ENCODE results near the gene CTNNA2. TPM values are rescaled to one million over a fixed set of nuclear protein-coding genes. Genes with fewer than 3 reads are reported as not detected.

CTNNA2 gene
- total and polyA plus RNA-seq, 2 of the 8 experiments (the other 6 are each of a cell fraction or from before 2014, with no cell fraction given): 3.9 to 9.0 TPM

DNA sequence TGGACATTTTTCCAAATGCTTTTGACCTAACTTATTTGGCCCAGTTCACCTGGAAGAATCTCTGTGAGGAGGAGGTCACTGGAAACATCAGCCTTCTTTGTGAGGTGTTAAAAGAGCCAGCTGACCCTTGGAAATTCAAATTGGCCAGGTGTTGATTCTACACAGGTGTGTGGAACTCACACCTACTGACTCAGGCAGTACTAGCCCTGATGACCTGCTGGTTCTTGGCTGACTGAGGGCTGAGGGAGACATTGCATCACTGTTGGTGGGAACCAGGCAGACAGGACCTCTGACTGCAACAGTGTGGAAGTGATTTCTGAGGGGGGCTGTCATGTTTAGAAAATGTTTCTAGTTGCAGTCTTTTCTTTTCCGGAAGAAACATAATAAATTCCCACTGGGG is 1033.9 kb downstream of the CTNNA2 start:
- Histone ChIP-seq H2BK120ac (replicated peaks; ENCODE audit: low read depth, low read length) (no peak overlapping the region), H3K79me2 (ENCODE audit: control insufficient read depth in 1 of 2, insufficient read depth in 2 of 2, low read length in 2 of 2) (no peaks in the 10 kb centered on the region), H3K23me2 (ENCODE audit: low read depth, low read length) (no peaks in the 10 kb centered on the region), H3K4ac (replicated peaks; ENCODE audit: insufficient read length, low read depth, low read length) (no peak overlapping the region), H3K4me1 (replicated peaks in 1 of 4; ENCODE audit: control insufficient read depth in 3 of 4, insufficient read depth in 4 of 4, low read length in 3 of 4) (peaks cover 0 to 12% (median 9%) of the 10 kb centered on the region in 4 experiments; a peak in 4 of 7 replicates), H3K36me3 (ENCODE audit: control insufficient read depth in 2 of 4, insufficient read depth in 4 of 4, low read length in 3 of 4) (no peaks in the 10 kb centered on the region), H3K9ac (replicated peaks in 1 of 4; ENCODE audit: extremely low read depth in 1 of 4, low read depth in 3 of 4, low read length in 3 of 4) (no peak overlapping the region), H3K14ac (ENCODE audit: insufficient read length) (no peak overlapping the region), H2BK15ac (ENCODE audit: low read length) (no peak overlapping the region), H2BK12ac (ENCODE audit: low read depth, low read length) (no peak overlapping the region), H4K8ac (ENCODE audit: extremely low read depth, insufficient read depth, low read length) (no peak overlapping the region), H3K23ac (ENCODE audit: insufficient read length) (no peak overlapping the region), H3K9me3 (ENCODE audit: insufficient read depth in 2 of 2, low read depth in 1 of 2, low read length in 1 of 2) (no peaks in the 10 kb centered on the region), H2BK5ac (ENCODE audit: low read depth, low read length) (no peak overlapping the region), H2AK5ac (ENCODE audit: low read depth, low read length) (no peak overlapping the region), H2AFZ (ENCODE audit: low read length) (no peak overlapping the region), H4K5ac (ENCODE audit: insufficient read length, low read depth, low read length) (no peak overlapping the region), H3K18ac (ENCODE audit: extremely low read depth, low read length) (no peak overlapping the region), H4K20me1 (replicated peaks in 1 of 2; ENCODE audit: control insufficient read depth in 1 of 2, insufficient read depth in 2 of 2, low read length in 2 of 2) (no peaks in the 10 kb centered on the region), H3K27ac (ENCODE audit: low read depth, low read length) (no peak overlapping the region), H3K4me2 (ENCODE audit: insufficient read depth in 1 of 2, low read depth in 2 of 2, low read length in 2 of 2) (peak overlapping the region in 1 of 2 experiments; percentile 53; a peak in 1 of 4 replicates), H2BK20ac (ENCODE audit: low read length) (no peak overlapping the region), H4K91ac (replicated peaks; ENCODE audit: insufficient read length, low read length) (no peak overlapping the region), H3K56ac (replicated peaks; ENCODE audit: insufficient read length, low read depth, low read length) (no peak overlapping the region), H3K27me3 (replicated peaks in 1 of 4; ENCODE audit: control insufficient read depth in 3 of 4, extremely low read depth in 1 of 4, insufficient read depth in 3 of 4, low read length in 3 of 4) (peaks cover 0 to 2% (median 0%) of the 10 kb centered on the region in 4 experiments; a peak in 1 of 7 replicates), H3K79me1 (ENCODE audit: low read depth, low read length) (no peaks in the 10 kb centered on the region), H3K4me3 (ENCODE audit: extremely low read depth in 1 of 4, insufficient read depth in 2 of 4, low read depth in 3 of 4, low read length in 4 of 4) (no peak overlapping the region)
- no peak for FAIRE-seq
- ChIA-PET POLR2A (ENCODE audit: partially characterized antibody) (no interaction called here), CTCF (ENCODE audit: partially characterized antibody) (no interaction called here)
- WGBS, 2 experiments (ENCODE audit: extremely low coverage in 1 of 2, insufficient coverage in 1 of 2, insufficient read length in 1 of 2, insufficient replicate concordance in 2 of 2, low coverage in 1 of 2, low lambda C conversion rate in 2 of 2, missing lambda C conversion rate in 1 of 2): 89% methylated on average over 1 of the region's 1 CpG; no CpG with 5 or more reads in 1 of the 2 experiments
- no peak for DNase-seq (ENCODE audit: low read depth in 1 of 2, low spot score in 2 of 2)
- no peak for TF ChIP-seq TBP (IDR thresholded peaks at IDR 0.05; ENCODE audit: low read depth, low read length)
- TF ChIP-seq POLR2A (IDR thresholded peaks at IDR 0.05; ENCODE audit: control extremely low read depth in 1 of 2, low read depth in 2 of 2, low read length in 2 of 2): no peak
- peak; percentile 88; the same call in 1 of the 2 replicates for TF ChIP-seq TCF12 (IDR thresholded peaks at IDR 0.05; ENCODE audit: low read depth, low read length)
- no peak for TF ChIP-seq JUN (IDR thresholded peaks at IDR 0.05; ENCODE audit: low read depth, low read length)
- TF ChIP-seq NANOG (IDR thresholded peaks at IDR 0.05; ENCODE audit: insufficient read depth, low read depth, low read length, poor library complexity, severe bottlenecking): no peak
- TF ChIP-seq CEBPB (IDR thresholded peaks at IDR 0.05; ENCODE audit: low read depth, low read length): peak; percentile 81
- no peak for TF ChIP-seq ASH2L (IDR thresholded peaks at IDR 0.05; ENCODE audit: low read length)
- no peak for TF ChIP-seq SP4 (IDR thresholded peaks at IDR 0.05; ENCODE audit: low read length)
- TF ChIP-seq, protein P1, sequence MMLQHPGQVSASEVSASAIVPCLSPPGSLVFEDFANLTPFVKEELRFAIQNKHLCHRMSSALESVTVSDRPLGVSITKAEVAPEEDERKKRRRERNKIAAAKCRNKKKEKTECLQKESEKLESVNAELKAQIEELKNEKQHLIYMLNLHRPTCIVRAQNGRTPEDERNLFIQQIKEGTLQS (IDR thresholded peaks at IDR 0.05; ENCODE audit: insufficient read depth, low read depth, low read length): 0 out of 2 replicates have a peak, but pooled peaks have one; percentile 27

Measured in H1 (cell line).